Measurements from ENCODE around the gene ERP44.

Gene ERP44

GRCh38 chr9:100129772-100130171 is 31.0 kb upstream of the ERP44 start:
- no peak for TF ChIP-seq CTCF (conservative IDR thresholded peaks at IDR 0.05; ENCODE audit: low read depth, low read length)
- H3K4me3 ChIP-seq (ENCODE audit: low read length) = no peak overlapping the region
- no peak for DNase-seq (ENCODE audit: low read depth)

- no peak overlapping the region for H3K4me3 ChIP-seq (ENCODE audit: low read length)
- DNase-seq (ENCODE audit: low read depth) = no peak
- no peak for TF ChIP-seq CTCF (conservative IDR thresholded peaks at IDR 0.05; ENCODE audit: low read depth, low read length)
Measured at GRCh38 chr9:100126423-100126822, 27.6 kb upstream of the ERP44 start.

- TF ChIP-seq CTCF (conservative IDR thresholded peaks at IDR 0.05; ENCODE audit: low read depth, low read length) = no peak
- DNase-seq (ENCODE audit: low read depth) = no peak
- H3K4me3 ChIP-seq (ENCODE audit: low read length) = no peak overlapping the region
Measured at GRCh38 chr9:100125910-100126309, 27.1 kb upstream of the ERP44 start.

GRCh38 chr9:100125236-100125635 is 26.4 kb upstream of the ERP44 start:
- TF ChIP-seq CTCF (conservative IDR thresholded peaks at IDR 0.05; ENCODE audit: low read depth, low read length) = no peak
- DNase-seq (ENCODE audit: low read depth) = no peak
- no peak overlapping the region for H3K4me3 ChIP-seq (ENCODE audit: low read length)

GRCh38 chr9:100120286-100120685 is 21.5 kb upstream of the ERP44 start:
- H3K4me3 ChIP-seq (ENCODE audit: low read length) = no peak overlapping the region
- no peak for TF ChIP-seq CTCF (conservative IDR thresholded peaks at IDR 0.05; ENCODE audit: low read depth, low read length)
- DNase-seq (ENCODE audit: low read depth) = no peak

GRCh38 chr9:100117316-100117715 is 18.5 kb upstream of the ERP44 start:
- H3K4me3 ChIP-seq (ENCODE audit: low read length) = no peak overlapping the region
- DNase-seq (ENCODE audit: low read depth) = no peak
- no peak for TF ChIP-seq CTCF (conservative IDR thresholded peaks at IDR 0.05; ENCODE audit: low read depth, low read length)

- no peak overlapping the region for H3K4me3 ChIP-seq (ENCODE audit: low read length)
- no peak for DNase-seq (ENCODE audit: low read depth)
- no peak for TF ChIP-seq CTCF (conservative IDR thresholded peaks at IDR 0.05; ENCODE audit: low read depth, low read length)
Measured at GRCh38 chr9:100112677-100113336, 14.0 kb upstream of the ERP44 start.
